Breast epithelium (tissue), 4 donors: ENCODE results near the gene KCNN3. TPM values are rescaled to one million over a fixed set of nuclear protein-coding genes. Genes with fewer than 3 reads are reported as not detected.

Source experiments
- DNase-seq, 2 donors: peaks; one replicate each; pipeline ENCODE4 v3.0.0-alpha.2; 2019; ENCODE audit warnings: low spot score in 2 of 2
- H3K27ac ChIP-seq, 2 donors: fragments of 200-600 bp; sonication (generic) in 1 of 2; one replicate each; pipeline ENCODE4 v1.5.1; 2016 to 2019; ENCODE audit warnings: mild to moderate bottlenecking in 1 of 2
- H3K27me3 ChIP-seq, 2 donors: fragments of 200-600 bp; sonication (generic) in 1 of 2; one replicate each; pipeline versions ENCODE4 v1.5.1 to v1.6.0; 2017 to 2019; ENCODE audit warnings: control low read depth in 1 of 2, mild to moderate bottlenecking in 1 of 2
- H3K36me3 ChIP-seq: fragments of 200-600 bp; one replicate; pipeline ENCODE4 v1.5.1; 2019
- H3K4me1 ChIP-seq, 2 donors: fragments of 200-600 bp; sonication (generic); one replicate each; pipeline ENCODE4 v1.5.1; 2016 to 2019; ENCODE audit warnings: control low read depth in 1 of 2
- H3K4me3 ChIP-seq, 3 donors: fragments of 200-600 bp; sonication (generic); 1 replicate in 2 of 3; 2 replicates in 1 of 3; pipeline ENCODE4 v1.5.1; 2016 to 2019; ENCODE audit warnings: mild to moderate bottlenecking in 3 of 3, moderate library complexity in 2 of 3
- H3K9me3 ChIP-seq, 2 donors: fragments of 200-600 bp; sonication (generic) in 1 of 2; one replicate each; pipeline ENCODE4 v1.5.1; 2016 to 2019; ENCODE audit warnings: control low read depth in 1 of 2
- CTCF ChIP-seq, 3 donors: fragments of 450-650 bp; IDR thresholded peaks; one replicate each; pipeline ENCODE4 v1.5.1; 2016 to 2017; ENCODE audit warnings: antibody characterized with exemption in 3 of 3, mild to moderate bottlenecking in 3 of 3, moderate library complexity in 3 of 3
- POLR2A ChIP-seq: fragments of 450-650 bp; IDR thresholded peaks from one replicate; pipeline ENCODE4 v1.6.1; 2016; ENCODE audit warnings: antibody characterized with exemption, mild to moderate bottlenecking, moderate library complexity
- POLR2AphosphoS5 ChIP-seq, 3 donors: sonication (generic); formaldehyde crosslinking; IDR thresholded peaks; one replicate each; pipeline ENCODE4 v1.6.1; 2017; ENCODE audit warnings: antibody characterized with exemption in 3 of 3
- intact Hi-C: fragments of 100-400 bp; cut with DNase I; formaldehyde crosslinking; loops from one replicate; pipeline ENCODE4 v1.15.1; 2023; ENCODE audit warnings: low total_unique reads
- total RNA-seq, 3 donors: library from RNA; depleted of rRNA; stranded (reverse); fragments of >200 nt; gene quantifications; one replicate each; pipeline ENCODE4 v1.1.0, GENCODE V29; 2016

KCNN3 gene
- total RNA-seq, 3 donors from 2014 or later: 0.96 to 1.6 (median 1.0) TPM

- no peak for TF ChIP-seq CTCF (IDR thresholded peaks at IDR 0.05)
- TF ChIP-seq POLR2AphosphoS5 (IDR thresholded peaks at IDR 0.05): no peak
- Histone ChIP-seq H3K9me3 (no peaks in the 10 kb centered on the region), H3K27ac (peak overlapping the region; percentile 40 to 69)
Measured at GRCh38 chr1:154730259-154730658, 139.8 kb downstream of the KCNN3 start.

GRCh38 chr1:154729577-154729976, 140.5 kb downstream of the KCNN3 start:
- no peaks in the 10 kb centered on the region for H3K27me3 ChIP-seq
- peaks cover 0 to 9% of the 10 kb centered on the region in 2 donors for H3K4me1 ChIP-seq
- intact Hi-C loops: loop anchor here (5.0 kb wide), 1 partner anchor 683 kb away; no protein-coding TSS in a partner anchor
- H3K9me3 ChIP-seq: no peaks in the 10 kb centered on the region
- H3K4me3 ChIP-seq: no peak overlapping the region
- H3K36me3 ChIP-seq: no peaks in the 10 kb centered on the region
- DNase-seq: no peak
- TF ChIP-seq POLR2AphosphoS5 (IDR thresholded peaks at IDR 0.05) (no peak), CTCF (IDR thresholded peaks at IDR 0.05) (no peak), POLR2A (no peak)
- H3K27ac ChIP-seq: peak overlapping the region; percentile 33 to 69

More at GRCh38 chr1:154730259-154730658, 139.8 kb downstream of the KCNN3 start:
- DNase-seq: no peak
- H3K27me3 ChIP-seq: no peaks in the 10 kb centered on the region
- H3K4me1 ChIP-seq: peaks cover 0 to 9% of the 10 kb centered on the region in 2 donors
- no peaks in the 10 kb centered on the region for H3K36me3 ChIP-seq
- intact Hi-C loops: no loop called here
- H3K4me3 ChIP-seq: no peak overlapping the region

GRCh38 chr1:154729031-154729442, 141.0 kb downstream of the KCNN3 start:
- Histone ChIP-seq H3K27ac (peak overlapping the region; percentile 33 to 69), H3K4me3 (no peak overlapping the region), H3K9me3 (no peaks in the 10 kb centered on the region), H3K36me3 (no peaks in the 10 kb centered on the region), H3K4me1 (peaks cover 0 to 9% of the 10 kb centered on the region in 2 donors), H3K27me3 (no peaks in the 10 kb centered on the region)
- no peak for TF ChIP-seq POLR2AphosphoS5 (IDR thresholded peaks at IDR 0.05)
- TF ChIP-seq CTCF (IDR thresholded peaks at IDR 0.05): no peak
- TF ChIP-seq POLR2A: no peak
- intact Hi-C loops: loop anchor here (5.0 kb wide), 1 partner anchor 683 kb away; no protein-coding TSS in a partner anchor
- DNase-seq: no peak

GRCh38 chr1:154726896-154727753, 143.0 kb downstream of the KCNN3 start:
- H3K27me3 ChIP-seq: no peaks in the 10 kb centered on the region
- peaks cover 0 to 9% of the 10 kb centered on the region in 2 donors for H3K4me1 ChIP-seq
- no peak for DNase-seq
- intact Hi-C loops: loop anchor here (5.0 kb wide), 1 partner anchor 685 kb away; no protein-coding TSS in a partner anchor
- H3K9me3 ChIP-seq: no peaks in the 10 kb centered on the region
- H3K4me3 ChIP-seq: no peak overlapping the region
- H3K27ac ChIP-seq: no peak overlapping the region
- TF ChIP-seq POLR2AphosphoS5 (IDR thresholded peaks at IDR 0.05) (no peak), CTCF (IDR thresholded peaks at IDR 0.05) (no peak), POLR2A (no peak)
- no peaks in the 10 kb centered on the region for H3K36me3 ChIP-seq

- H3K27ac ChIP-seq: no peak overlapping the region
- no peaks in the 10 kb centered on the region for H3K36me3 ChIP-seq
- no peaks in the 10 kb centered on the region for H3K9me3 ChIP-seq
- DNase-seq: no peak
- peaks cover 0 to 8% of the 10 kb centered on the region in 2 donors for H3K4me1 ChIP-seq
- TF ChIP-seq POLR2A: no peak
- no peak for TF ChIP-seq CTCF (IDR thresholded peaks at IDR 0.05)
- no peak for TF ChIP-seq POLR2AphosphoS5 (IDR thresholded peaks at IDR 0.05)
- H3K27me3 ChIP-seq: no peaks in the 10 kb centered on the region
- intact Hi-C loops: loop anchor here (5.0 kb wide), 1 partner anchor 686 kb away; no protein-coding TSS in a partner anchor
- no peak overlapping the region for H3K4me3 ChIP-seq
Measured at GRCh38 chr1:154726443-154726842, 143.6 kb downstream of the KCNN3 start.
